GM23248 (cell line): Measurements from ENCODE around the gene TIMM10.

ENCODE experiments used
- EZH2 ChIP-seq: fragments of 200-600 bp; sonication (generic); IDR thresholded peaks from 2 replicates; pipeline ENCODE4 v1.6.1; 2018; ENCODE audit warnings: antibody characterized with exemption, mild to moderate bottlenecking; ENCODE audit not compliant: insufficient read depth, poor library complexity, severe bottlenecking
- EZH2phosphoT487 ChIP-seq: fragments of 200-600 bp; sonication (generic); IDR thresholded peaks from 2 replicates; pipeline ENCODE4 v1.6.1; 2018; ENCODE audit warnings: antibody characterized with exemption, moderate library complexity, mild to moderate bottlenecking, low read depth; ENCODE audit not compliant: insufficient read depth

DNA sequence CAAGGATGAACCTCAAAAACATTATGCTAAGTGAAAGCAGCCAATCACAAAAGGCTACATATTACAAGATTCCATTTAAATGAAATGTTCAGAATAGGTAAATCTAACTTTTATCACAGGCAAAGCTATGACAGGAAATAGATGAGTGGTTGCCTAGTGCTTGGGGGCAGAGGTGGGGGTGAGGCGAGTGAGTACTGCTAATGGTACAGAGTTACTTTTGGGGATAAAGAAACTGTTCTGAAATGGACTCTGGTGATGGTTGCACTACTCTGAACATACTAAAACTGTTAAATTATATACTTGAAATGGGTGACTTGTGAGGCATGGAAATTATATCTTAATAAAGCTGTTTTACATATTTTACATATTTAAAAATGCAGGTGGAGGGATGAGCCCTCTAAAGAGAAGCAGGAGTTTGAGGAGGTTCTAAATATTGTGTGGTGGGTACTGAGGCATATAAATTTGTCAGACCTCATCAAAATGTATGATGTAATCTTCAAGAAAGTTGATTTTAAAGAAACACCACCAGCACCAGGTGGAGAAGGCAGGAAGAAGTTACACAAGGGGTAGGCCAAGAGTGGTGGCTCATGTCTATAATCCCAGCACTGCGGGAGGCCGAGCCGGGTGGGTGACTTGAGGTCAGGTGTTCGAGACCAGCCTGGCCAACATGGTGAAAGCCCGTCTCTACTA, 18.7 kb downstream of the TIMM10 start:
- TF ChIP-seq EZH2phosphoT487 (no peak), EZH2 (no peak)
